HL-60 (cell line): ENCODE results near the gene ZNF155.
"Not testable (repeated sequence)": the region's sequence is repeated elsewhere in the genome, so short reads cannot be mapped to it uniquely, and the experiment has no call there.

Experiments used
- POLR2AphosphoS5 ChIP-seq: IDR thresholded peaks from 2 replicates; pipeline ENCODE4 v1.6.1; 2012; ENCODE audit warnings: low read depth
- REST ChIP-seq: IDR thresholded peaks from 2 replicates; pipeline ENCODE4 v1.6.1; 2012; ENCODE audit warnings: low read depth; ENCODE audit not compliant: insufficient replicate concordance

GRCh38 chr19:43947412-43947811, 36.6 kb upstream of the ZNF155 start:
- not testable (repeated sequence) for TF ChIP-seq POLR2AphosphoS5, REST
